GM21786 (cell line): ENCODE measurements around the gene TLR3.
A peak's percentile ranks its signal among the peaks of the same experiment; 100 is the strongest.

Experiments
- ATAC-seq: cut with Tn5 transposase; IDR thresholded peaks from one replicate; pipeline ENCODE4 v1.9.1; 2021; ENCODE audit not compliant: unreplicated experiment

Gene TLR3

DNA sequence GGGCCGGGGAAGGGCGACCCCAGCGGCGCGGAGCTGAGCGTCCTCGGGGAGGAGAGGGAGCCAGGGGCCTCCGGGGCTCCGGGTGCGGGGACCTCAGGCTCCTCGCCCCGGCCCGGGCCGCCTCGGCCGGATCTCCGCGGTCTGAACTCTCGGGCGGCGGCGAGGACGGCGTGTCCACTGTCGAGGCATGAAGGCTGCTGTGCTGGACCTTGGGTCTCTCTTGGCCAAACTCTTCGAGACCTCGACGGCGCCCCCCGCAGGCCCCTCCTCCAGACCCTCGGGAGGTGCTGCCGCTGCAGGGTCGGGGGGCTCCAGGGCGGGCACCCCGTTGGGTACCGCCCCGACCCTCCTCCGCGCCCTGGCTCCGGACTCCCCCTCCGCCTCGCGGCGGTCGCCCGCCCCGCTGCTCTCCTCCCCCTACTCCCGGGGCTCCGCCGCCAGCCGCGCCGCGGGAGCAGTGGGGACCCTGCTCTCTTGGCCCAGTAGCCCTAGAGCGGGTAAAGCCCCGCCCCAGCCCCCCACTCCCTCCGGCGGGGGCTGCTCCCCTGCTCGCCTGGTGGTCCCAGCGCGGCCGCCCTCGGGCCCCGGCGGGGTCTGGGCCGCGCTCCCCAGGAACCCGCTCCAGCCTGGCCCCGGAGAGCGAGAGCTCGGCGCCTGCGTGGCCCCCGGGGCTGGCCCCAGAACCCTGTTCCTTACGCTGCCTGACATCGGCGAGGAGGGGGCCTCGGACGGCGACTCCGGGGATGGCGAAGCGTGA is 36.1 kb downstream of the TLR3 start:
- peak; percentile 31 for ATAC-seq

DNA sequence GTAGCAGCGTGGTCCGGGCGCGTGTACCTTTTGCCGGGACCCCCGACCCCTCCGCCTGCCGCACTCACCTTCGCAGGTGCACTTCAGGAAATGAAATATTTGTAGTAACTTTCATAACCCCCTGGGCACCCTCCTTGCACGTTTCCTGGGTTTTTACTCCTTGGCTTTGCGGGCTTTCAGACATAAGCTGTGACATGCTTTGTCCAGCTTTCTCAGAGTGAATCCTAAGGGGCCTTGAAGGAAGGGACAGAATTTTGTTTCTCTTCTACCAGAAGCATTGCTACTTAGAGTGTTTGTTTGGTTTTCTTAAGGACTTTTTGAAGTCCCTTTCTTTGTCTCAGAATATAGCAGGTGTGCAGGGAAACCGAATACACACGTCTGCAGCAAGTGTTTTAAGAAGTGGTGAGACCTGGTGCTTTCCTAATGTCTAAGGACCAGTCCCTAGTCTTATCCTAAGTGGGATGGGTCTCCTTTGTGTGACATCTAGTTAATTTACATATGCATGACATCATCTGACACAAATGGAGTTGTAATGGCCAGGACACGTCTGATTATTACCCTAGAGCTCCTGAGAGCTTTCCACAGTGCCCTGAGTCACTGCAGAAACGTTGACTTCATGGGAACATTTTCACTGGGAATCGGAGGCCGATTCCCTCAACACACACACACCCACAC is 36.8 kb downstream of the TLR3 start:
- peak; percentile 30 for ATAC-seq

DNA sequence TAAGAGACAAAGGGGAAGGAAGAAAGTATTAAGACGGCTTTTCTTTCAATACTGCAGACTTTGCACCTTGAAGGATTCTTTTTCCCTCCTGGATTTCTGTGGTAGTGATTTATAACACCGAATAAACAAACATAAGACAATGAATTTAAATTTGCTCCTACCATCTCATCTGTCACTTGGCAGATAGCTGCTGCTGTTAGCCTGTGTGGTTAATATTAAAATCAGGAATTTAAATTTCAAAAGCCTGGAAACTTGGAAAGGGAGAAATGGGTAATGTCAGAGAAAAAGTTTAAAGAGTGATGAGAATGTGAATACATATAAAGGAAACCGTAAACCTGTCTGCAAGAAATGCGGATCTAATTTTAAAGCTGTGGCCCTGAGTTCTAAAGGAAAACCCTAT is 39.0 kb downstream of the TLR3 start:
- no peak for ATAC-seq

DNA sequence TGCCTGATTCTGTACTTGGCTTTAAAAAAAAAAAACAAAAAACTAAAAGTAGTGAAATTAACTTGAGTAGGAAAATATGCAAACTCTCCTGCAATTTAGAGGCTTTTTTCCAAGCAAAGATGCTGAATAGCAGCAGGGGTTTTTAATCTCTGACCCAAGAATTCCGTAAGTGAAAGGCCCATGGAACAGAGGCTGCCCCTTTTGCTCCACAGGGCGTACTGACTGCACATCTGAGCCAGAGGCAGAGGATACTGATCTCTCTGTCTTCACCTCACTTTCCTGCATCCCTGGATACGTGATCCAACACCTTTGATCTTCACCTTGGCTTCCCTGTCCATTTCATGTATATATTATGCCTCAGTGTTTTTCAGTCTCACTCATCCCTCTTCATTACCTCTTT is 39.4 kb downstream of the TLR3 start:
- no peak for ATAC-seq

DNA sequence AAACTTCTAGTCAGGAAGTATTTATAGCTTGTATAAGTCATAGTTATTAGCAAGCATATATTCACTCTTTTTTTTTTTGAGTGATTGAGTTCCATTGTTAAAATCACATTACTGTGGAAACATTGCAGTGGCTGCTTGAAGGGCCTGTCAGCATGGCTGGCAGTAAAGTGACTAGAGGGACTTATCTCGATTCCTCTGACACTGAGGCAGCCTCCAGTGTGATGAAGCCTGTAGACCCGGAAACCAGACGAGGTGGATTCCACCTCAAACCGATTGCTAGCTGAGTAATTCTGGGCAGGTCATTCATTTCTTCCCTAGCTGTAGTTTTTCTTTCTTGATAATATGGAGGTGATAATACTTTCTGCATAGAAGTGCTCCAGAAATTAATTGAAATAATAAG is 40.3 kb downstream of the TLR3 start:
- ATAC-seq: no peak

DNA sequence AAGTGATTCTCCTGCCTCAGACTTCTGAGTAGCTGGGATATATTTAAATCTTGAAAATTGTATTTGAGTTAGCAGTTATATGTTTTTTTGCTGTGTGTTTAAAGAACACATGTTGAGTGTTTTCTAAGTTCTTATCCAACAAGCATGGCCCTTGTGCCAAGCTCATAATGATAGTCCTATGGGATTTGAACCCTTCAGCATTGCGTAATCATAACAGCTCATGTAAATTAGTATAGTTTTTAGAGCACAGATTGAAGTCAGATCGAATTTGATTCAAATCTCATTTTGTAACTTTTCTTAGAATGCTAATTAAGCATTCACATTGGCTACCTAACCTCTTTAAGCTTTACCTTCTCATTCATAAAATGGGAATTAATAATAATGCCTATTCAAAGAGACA is 47.7 kb downstream of the TLR3 start:
- ATAC-seq: no peak

DNA sequence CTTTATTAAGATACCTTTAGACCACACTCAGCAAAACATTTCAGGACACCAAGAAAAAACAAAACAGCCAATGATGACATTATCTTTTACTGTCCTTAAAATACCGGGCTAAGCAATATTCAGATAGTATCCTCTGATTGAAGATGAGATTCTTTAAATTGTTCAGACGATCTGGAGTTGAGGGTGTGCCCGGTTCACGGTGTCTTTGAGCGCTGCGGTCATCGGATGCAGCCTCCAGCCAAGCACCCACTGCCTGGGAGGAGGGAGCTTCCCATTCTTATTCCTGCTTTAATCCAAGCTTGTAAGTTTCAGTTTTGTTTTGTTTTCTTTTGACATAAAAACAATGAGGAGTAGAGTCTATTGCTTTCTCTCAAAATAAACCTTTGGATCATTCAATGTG is 49.6 kb downstream of the TLR3 start:
- no peak for ATAC-seq

DNA sequence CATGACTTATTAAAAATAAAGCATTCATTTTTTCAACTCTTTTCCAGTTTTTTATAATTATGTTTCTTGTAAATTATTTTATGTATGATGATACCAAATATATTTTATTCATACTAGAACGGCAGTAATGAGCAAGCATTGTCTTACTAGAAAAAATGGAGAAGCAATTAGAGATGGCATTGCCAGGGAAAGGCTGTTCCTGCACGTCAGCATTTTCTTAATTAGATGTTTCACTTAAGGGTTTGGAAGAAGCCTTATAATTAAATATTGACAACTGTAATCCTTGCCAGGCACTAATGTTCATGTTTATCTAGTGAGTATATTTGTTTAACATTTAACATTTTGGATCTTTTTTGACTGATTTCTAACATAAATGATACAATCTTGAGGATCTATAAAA is 52.1 kb downstream of the TLR3 start:
- ATAC-seq: no peak

DNA sequence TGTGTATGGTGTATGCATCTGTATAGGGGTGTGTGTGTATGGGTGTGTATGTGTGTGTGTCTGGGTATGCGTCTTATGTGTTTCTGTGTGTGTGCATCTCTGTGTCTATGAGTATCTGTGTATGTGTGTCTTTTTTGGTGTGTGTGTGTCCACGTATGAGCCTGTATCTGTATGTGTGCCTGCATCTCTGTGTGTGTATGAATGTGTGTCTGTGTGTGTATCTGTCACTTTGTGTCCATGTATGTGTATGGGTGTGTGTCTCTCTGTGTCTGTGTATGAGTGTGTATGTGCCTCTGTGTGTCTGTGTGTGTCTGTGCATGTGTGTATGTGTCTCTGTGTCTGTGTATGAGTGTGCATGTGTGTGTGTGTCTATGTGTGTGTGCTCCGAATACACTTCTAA is 59.9 kb downstream of the TLR3 start:
- no peak for ATAC-seq

DNA sequence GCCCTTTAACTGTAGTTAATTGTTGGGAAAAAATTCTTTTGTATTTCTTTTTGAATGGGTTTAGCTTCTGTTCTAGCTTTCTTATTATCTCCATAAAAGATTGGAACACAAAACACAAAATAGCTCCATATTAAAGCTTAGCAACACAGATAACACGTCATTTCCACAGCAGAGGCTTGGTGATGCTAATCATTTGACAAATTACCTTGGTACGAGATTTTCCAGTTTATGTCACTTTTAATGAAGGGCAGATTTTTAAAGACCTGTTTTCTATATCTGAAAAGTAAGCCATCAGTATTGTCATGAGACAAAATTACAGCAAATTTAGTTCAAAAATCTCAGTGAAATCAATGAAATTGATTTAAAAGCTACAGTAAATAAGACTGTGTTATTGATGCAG is 63.0 kb downstream of the TLR3 start:
- ATAC-seq: no peak

DNA sequence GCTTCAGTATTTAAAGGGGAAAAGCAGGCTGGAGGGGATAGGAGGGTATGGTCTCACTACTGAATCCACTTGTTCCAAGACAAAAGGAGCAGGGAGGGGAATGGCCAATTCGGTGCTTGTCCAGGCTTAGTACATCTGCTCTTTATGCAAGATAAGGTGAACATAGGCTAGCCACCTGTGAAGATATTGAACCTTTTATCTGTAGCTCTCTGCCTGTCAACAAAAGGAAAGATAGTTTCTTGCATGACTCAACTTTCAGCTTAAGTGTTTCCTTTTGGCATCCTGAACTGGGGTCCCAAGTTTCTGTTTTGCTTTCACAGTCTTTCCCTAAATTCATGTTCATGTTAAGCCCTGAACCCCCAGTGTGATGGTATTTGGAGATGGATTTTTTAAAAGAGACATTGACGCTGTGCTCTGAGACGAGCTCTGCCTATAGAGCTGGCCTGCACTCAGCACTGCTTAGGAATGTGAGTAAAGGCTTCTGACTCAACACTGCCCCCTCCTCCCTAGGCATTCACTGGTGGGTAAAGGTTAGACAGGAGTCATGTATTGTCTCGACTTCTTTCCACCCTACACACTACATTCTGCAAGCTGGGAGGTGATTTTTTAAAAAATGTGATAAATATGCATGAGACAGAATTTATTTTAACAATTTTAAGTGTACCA is 63.8 kb downstream of the TLR3 start:
- ATAC-seq: no peak

DNA sequence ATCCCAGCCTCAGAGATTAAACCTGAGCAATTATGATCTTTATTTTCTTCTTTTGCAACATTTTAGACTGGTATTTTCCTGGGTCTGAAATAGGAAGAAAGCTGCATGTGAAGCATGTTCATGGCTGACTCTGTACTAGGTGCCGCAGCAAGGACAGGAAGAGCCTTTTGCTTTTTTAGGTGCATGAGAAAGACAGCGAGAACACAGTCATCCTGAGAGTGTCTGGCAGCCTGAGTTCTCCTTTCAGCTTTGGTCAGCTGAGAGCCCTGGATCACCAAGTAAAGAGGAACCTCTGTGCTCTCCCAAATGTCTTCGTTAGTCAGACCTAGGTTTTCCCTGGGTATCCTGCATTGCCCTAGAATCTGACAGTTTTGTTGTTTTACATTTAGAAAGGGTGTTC is 65.3 kb downstream of the TLR3 start:
- ATAC-seq: peak; percentile 99

DNA sequence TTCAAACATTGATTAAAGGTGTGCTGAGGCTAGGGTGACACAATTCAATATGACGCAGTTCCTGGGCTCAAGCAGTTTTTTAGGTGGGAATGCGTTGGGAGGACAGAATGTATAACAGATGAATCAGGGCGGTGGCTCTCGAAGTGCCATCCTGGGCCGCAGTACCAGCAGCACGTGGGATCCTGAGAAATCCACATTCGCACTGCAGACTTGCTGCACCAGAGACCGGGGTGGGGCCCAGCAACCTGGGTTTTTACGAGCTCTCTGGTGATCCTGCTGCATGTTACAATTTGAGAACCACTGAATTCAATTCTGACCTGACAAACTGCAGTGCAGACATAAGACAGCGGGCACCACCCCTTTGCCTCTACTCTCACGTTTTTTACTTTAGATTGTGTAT is 65.9 kb downstream of the TLR3 start:
- ATAC-seq: no peak

DNA sequence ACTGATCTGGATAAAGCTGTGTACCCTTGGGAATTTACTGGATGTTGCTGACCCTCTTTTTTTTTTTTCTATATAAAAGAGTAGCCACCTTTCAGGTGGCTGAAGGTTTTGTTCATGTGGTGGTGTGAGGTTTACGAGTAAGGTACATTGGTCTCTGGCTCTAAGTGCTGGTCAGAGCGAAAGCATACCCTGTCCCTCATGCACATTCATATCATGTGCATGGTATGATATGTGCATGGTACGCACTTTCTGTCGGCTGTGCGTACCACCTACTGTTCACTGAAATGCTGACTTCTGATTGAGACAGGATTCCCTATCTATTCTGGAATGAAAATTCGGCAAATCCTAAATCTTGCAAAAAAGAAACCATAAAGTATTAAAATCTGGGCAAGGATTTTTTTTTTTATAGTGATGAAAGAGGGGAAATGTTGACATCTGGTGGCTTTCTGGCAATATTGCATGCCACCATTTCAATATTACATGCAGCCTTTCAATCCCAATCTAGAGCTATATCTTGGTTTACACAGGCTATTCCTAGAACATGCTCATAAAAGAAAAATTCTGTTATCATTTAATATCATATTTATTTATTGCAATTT is 68.3 kb downstream of the TLR3 start:
- peak; percentile 29 for ATAC-seq
